ENCODE measurements around the gene LRRN2.

Gene LRRN2

DNA sequence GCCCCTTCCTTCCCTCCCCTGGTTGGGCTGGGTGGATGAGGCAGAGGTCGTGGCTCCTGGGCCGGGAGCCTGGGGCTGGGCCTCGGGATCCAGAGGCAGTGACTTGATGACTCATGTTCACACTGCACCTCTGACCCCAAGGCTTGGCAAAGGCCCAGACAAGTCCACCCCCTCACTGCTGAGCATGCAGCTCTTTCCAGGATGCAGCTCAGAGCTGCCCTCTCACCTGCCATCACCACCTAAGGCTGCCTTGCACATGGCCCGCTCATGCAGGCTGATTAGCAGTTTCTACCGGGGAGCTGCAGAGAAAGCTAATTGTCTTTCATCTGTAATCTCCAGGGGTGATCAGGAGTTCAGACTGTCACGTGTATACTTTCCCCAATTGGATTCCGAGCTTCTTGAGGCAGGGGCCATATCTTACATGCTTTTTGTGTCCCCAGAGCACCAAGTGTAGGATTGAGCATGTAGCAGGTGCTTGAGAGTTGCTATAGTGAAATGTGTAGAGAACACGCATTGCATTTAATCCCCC, 62.1 kb downstream of the LRRN2 start:
- Histone ChIP-seq H3K36me3 (ENCODE audit: insufficient read depth, low read length) (no peaks in the 10 kb centered on the region), H3K4me3 (ENCODE audit: low read depth in 1 of 2, low read length in 2 of 2) (no peak overlapping the region), H3K9ac (ENCODE audit: low read length) (no peak overlapping the region), H3K9me3 (ENCODE audit: low read length) (no peaks in the 10 kb centered on the region), H3K4me1 (ENCODE audit: insufficient read depth, low read length) (no peaks in the 10 kb centered on the region), H3K27ac (ENCODE audit: low read depth, low read length) (no peak overlapping the region), H3K27me3 (ENCODE audit: control insufficient read depth in 1 of 2, insufficient read depth in 2 of 2, low read length in 2 of 2) (no peaks in the 10 kb centered on the region)

DNA sequence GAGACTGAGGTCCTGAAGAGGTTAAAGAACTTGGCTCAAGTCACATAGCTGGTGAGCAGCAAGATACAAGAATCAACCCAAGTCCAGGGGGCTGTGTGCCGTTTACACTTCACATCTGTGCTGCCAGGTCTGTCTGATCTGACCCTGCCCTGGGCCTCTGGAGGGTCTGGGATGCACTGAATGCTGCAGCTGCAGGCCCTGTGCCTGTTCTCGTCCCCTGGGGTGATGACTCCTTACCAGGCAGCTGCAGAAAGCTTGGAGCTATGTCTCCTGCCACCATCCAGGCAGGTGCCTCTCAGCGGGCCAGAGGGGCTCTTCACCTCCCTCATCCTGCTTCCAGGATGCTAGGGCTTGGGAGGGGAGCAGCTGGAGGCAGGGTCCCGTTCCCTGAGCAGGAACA, 63.5 kb downstream of the LRRN2 start:
- H3K27me3 ChIP-seq (ENCODE audit: control insufficient read depth in 1 of 2, insufficient read depth in 2 of 2, low read length in 2 of 2) = no peaks in the 10 kb centered on the region
- no peak overlapping the region for H3K4me3 ChIP-seq (ENCODE audit: low read depth in 1 of 2, low read length in 2 of 2)
- no peaks in the 10 kb centered on the region for H3K36me3 ChIP-seq (ENCODE audit: insufficient read depth, low read length)
- no peak overlapping the region for H3K9ac ChIP-seq (ENCODE audit: low read length)
- H3K4me1 ChIP-seq (ENCODE audit: insufficient read depth, low read length) = no peaks in the 10 kb centered on the region
- no peak overlapping the region for H3K27ac ChIP-seq (ENCODE audit: low read depth, low read length)
- no peaks in the 10 kb centered on the region for H3K9me3 ChIP-seq (ENCODE audit: low read length)

DNA sequence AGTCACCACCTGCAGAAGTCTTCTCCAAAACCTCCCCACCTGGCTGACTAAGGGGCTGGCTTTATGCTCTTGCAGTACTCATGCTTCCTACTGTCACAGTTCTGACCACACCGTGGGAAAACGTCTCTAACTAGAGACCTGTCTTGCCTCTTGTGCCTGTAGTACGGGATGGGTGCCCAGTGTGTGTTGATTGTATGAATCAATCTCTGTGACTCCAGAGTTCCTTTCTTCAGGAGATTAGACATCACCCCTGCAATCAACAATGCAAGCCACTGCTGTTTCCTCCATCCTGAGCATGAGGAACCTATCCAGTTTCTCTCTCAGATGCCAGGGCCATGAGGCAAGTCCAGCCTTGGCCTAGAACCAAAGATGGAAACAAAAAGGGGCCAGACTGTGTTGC, 64.1 kb downstream of the LRRN2 start:
- no peaks in the 10 kb centered on the region for H3K36me3 ChIP-seq (ENCODE audit: insufficient read depth, low read length)
- H3K4me1 ChIP-seq (ENCODE audit: insufficient read depth, low read length) = no peaks in the 10 kb centered on the region
- no peak overlapping the region for H3K9ac ChIP-seq (ENCODE audit: low read length)
- H3K9me3 ChIP-seq (ENCODE audit: low read length) = no peaks in the 10 kb centered on the region
- no peak overlapping the region for H3K27ac ChIP-seq (ENCODE audit: low read depth, low read length)
- no peaks in the 10 kb centered on the region for H3K27me3 ChIP-seq (ENCODE audit: control insufficient read depth in 1 of 2, insufficient read depth in 2 of 2, low read length in 2 of 2)
- H3K4me3 ChIP-seq (ENCODE audit: low read depth in 1 of 2, low read length in 2 of 2) = no peak overlapping the region

DNA sequence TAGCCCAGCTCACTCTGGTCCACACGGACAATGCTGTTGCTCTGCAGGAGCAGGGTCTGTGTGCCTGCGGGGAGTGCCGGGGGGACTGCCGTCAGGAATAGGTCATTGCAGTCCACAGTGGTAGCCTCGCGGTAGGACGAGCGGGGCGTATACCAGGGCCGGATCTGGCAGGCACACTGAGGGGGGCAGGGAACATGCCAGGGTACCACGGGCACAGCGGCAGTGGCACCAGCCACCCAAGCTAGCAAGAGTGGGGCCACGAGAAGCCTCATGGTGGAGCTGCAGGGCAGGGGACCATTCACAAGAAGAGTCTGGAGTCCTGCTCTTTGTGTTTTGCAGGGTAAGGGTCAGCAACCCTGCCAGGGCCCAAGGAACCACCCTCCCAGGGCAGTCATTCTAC, 65.8 kb downstream of the LRRN2 start:
- no peak overlapping the region for H3K9ac ChIP-seq (ENCODE audit: low read length)
- H3K4me1 ChIP-seq (ENCODE audit: insufficient read depth, low read length) = no peaks in the 10 kb centered on the region
- no peaks in the 10 kb centered on the region for H3K9me3 ChIP-seq (ENCODE audit: low read length)
- H3K27ac ChIP-seq (ENCODE audit: low read depth, low read length) = no peak overlapping the region
- H3K27me3 ChIP-seq (ENCODE audit: control insufficient read depth in 1 of 2, insufficient read depth in 2 of 2, low read length in 2 of 2) = no peaks in the 10 kb centered on the region
- no peaks in the 10 kb centered on the region for H3K36me3 ChIP-seq (ENCODE audit: insufficient read depth, low read length)
- H3K4me3 ChIP-seq (ENCODE audit: low read depth in 1 of 2, low read length in 2 of 2) = no peak overlapping the region

DNA sequence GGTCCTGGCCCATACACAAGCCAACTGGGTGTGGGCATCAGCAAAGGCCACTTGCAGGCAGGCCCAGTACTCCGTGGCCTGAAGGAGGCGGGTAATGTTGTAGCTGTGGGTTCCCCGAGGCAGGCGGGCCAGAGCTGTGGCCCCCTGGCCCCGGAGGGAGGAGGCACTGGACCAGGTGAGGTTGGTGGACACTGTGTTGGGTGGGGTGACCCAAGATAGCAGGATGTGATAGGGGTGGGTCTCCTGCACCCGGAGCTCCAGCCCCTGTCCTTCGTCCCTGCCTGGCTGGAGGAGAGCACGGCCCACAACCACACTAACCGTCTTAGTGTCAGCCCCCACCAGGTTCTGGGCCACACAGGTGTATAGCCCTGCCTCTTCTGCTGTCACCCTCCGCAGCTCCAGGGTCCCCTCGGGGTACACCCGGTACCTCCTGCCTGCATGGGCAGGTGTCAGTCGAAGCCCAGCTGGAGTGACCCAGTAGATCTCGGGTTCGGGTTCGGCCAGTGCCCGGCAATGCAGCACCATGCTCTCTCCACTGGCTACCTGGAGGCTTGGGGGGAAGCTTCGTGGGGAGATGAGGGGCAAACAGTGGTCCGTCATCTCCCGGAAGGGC, 67.3 kb downstream of the LRRN2 start:
- no peaks in the 10 kb centered on the region for H3K27me3 ChIP-seq (ENCODE audit: control insufficient read depth in 1 of 2, insufficient read depth in 2 of 2, low read length in 2 of 2)
- H3K4me3 ChIP-seq (ENCODE audit: low read depth in 1 of 2, low read length in 2 of 2) = no peak overlapping the region
- no peak overlapping the region for H3K9ac ChIP-seq (ENCODE audit: low read length)
- no peaks in the 10 kb centered on the region for H3K36me3 ChIP-seq (ENCODE audit: insufficient read depth, low read length)
- no peaks in the 10 kb centered on the region for H3K4me1 ChIP-seq (ENCODE audit: insufficient read depth, low read length)
- H3K27ac ChIP-seq (ENCODE audit: low read depth, low read length) = no peak overlapping the region
- H3K9me3 ChIP-seq (ENCODE audit: low read length) = no peaks in the 10 kb centered on the region

DNA sequence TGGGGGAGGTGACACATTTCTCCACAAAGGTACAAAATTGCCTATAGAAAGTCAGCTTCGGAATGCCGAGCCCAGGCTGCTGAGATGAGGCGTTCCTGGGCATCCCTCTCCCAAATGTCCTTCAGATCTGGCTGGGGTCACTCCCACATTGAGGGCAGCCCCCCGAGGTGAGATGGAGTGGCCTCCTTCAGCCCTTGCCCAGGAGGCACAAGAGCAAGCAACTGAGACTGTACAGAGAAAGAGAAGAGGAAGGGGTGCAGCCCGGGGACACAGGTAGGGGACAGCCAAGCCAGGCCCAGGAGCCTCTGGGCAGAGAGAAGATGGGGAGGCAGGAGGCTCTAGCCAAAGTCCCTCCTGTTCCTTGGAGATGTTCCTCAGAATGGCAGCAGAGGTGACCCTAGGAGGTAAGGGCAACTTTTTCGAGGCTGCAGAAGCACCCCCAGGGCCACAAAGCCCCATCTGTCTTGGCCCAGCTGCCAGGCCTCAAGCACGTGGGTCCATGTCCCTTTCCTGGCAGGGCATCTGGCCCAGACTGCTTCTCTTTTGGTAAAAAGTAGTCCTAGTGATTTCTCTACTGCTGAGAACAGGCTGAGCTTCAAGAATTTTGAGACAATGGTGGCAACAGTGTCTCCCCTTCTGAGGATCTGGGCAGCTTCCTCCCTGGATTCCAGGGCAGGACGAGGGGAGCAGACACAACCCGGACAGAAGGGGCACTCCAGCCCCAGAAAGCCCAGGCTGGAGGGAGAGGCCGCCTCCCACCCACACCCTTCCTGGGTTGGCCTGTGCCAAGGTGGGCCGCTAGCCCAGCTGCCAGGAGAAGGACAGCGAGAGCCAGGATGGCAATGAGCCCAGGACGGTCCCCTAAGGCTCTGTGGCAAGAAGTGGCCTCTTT, 68.0 kb downstream of the LRRN2 start:
- Histone ChIP-seq H3K4me3 (ENCODE audit: low read depth in 1 of 2, low read length in 2 of 2) (no peak overlapping the region), H3K9me3 (ENCODE audit: low read length) (no peaks in the 10 kb centered on the region), H3K4me1 (ENCODE audit: insufficient read depth, low read length) (no peaks in the 10 kb centered on the region), H3K27ac (ENCODE audit: low read depth, low read length) (no peak overlapping the region), H3K27me3 (ENCODE audit: control insufficient read depth in 1 of 2, insufficient read depth in 2 of 2, low read length in 2 of 2) (no peaks in the 10 kb centered on the region), H3K9ac (ENCODE audit: low read length) (no peak overlapping the region), H3K36me3 (ENCODE audit: insufficient read depth, low read length) (no peaks in the 10 kb centered on the region)

DNA sequence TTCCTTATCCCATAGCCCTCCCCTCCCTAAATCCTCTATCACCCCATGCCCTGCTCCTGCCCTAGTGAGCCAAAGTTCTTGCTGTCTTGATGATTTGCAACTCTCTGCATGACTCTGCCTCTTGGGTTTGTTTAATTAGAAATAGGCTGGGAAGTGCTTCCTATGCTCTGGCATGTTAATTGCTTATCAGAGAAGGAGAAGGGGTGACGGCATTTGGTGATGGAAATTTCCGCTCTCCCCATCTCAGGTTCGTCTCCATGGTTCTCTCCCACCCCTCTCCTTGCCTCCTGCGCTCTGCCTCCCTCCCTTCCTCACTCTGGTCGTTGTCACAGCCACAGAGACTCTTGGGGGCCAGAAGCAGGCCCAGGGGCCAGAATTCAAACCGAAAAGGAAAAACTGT, 68.9 kb downstream of the LRRN2 start:
- no peaks in the 10 kb centered on the region for H3K4me1 ChIP-seq (ENCODE audit: insufficient read depth, low read length)
- H3K4me3 ChIP-seq (ENCODE audit: low read depth in 1 of 2, low read length in 2 of 2) = no peak overlapping the region
- no peak overlapping the region for H3K9ac ChIP-seq (ENCODE audit: low read length)
- no peaks in the 10 kb centered on the region for H3K36me3 ChIP-seq (ENCODE audit: insufficient read depth, low read length)
- no peaks in the 10 kb centered on the region for H3K27me3 ChIP-seq (ENCODE audit: control insufficient read depth in 1 of 2, insufficient read depth in 2 of 2, low read length in 2 of 2)
- H3K9me3 ChIP-seq (ENCODE audit: low read length) = no peaks in the 10 kb centered on the region
- no peak overlapping the region for H3K27ac ChIP-seq (ENCODE audit: low read depth, low read length)

DNA sequence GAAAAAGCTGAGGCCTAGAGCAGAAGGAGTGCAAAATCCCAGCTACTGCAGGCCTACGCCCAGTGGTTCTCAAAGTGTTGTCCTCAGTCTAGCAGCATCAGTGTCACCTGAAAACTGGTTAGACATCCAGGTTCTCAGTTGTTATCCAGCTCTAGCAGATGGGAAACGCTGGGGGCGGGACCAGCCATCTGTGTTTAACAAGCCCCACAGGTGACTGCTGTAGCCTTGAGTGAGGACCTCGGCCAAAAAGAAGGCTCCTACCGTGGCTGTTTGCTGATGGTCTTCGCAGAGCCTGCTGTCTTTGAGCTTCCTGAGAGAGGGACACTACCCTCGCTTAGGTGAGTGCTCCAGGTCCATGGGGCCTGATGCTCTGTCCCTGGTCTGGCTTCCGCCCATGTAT, 69.7 kb downstream of the LRRN2 start:
- Histone ChIP-seq H3K4me3 (ENCODE audit: low read depth in 1 of 2, low read length in 2 of 2) (no peak overlapping the region), H3K27ac (ENCODE audit: low read depth, low read length) (no peak overlapping the region), H3K36me3 (ENCODE audit: insufficient read depth, low read length) (no peaks in the 10 kb centered on the region), H3K4me1 (ENCODE audit: insufficient read depth, low read length) (no peaks in the 10 kb centered on the region), H3K9ac (ENCODE audit: low read length) (no peak overlapping the region), H3K9me3 (ENCODE audit: low read length) (no peaks in the 10 kb centered on the region), H3K27me3 (ENCODE audit: control insufficient read depth in 1 of 2, insufficient read depth in 2 of 2, low read length in 2 of 2) (no peaks in the 10 kb centered on the region)

DNA sequence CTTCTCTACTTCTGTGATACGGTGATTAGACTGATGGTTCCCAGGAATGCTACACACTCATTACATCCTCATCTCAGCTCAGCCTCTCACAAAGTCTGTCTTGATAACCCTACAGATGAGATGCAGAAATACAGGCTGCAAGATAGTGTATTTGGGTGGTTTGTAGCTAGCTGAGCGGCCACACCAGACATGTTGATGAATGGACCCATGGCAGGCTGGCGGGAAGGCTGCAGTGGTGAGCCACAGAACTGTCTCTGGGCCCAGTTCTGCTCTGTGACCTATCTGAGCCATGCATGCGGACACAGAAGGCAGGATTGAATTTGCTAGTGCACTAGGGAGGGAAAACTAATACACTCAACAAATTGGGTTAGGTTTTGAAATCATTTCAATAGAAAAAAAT, 71.9 kb downstream of the LRRN2 start:
- Histone ChIP-seq H3K9ac (ENCODE audit: low read length) (no peak overlapping the region), H3K9me3 (ENCODE audit: low read length) (no peaks in the 10 kb centered on the region), H3K36me3 (ENCODE audit: insufficient read depth, low read length) (no peaks in the 10 kb centered on the region), H3K27ac (ENCODE audit: low read depth, low read length) (no peak overlapping the region), H3K4me1 (ENCODE audit: insufficient read depth, low read length) (no peaks in the 10 kb centered on the region), H3K4me3 (ENCODE audit: low read depth in 1 of 2, low read length in 2 of 2) (no peak overlapping the region), H3K27me3 (ENCODE audit: control insufficient read depth in 1 of 2, insufficient read depth in 2 of 2, low read length in 2 of 2) (no peaks in the 10 kb centered on the region)

DNA sequence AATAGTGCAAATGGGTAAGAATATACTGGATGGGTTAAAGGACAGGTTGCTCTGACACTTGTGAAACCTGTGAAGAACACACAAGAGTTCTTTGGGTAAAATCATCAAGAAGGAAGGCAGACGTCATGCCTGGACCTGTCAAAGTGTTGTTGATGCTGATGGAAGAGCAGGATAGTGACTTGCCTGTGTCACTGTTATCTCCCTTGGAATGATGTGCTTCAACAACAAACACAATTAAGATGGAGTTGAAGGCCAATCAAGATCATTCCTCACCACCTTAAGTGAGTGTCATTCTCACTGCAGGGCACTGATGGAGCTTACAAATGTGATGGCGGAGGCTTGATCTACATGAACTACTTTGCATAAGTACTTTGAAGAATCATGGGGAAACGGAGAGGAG, 73.2 kb downstream of the LRRN2 start:
- Histone ChIP-seq H3K36me3 (ENCODE audit: insufficient read depth, low read length) (no peaks in the 10 kb centered on the region), H3K4me3 (ENCODE audit: low read depth in 1 of 2, low read length in 2 of 2) (no peak overlapping the region), H3K4me1 (ENCODE audit: insufficient read depth, low read length) (no peaks in the 10 kb centered on the region), H3K9me3 (ENCODE audit: low read length) (no peaks in the 10 kb centered on the region), H3K27me3 (ENCODE audit: control insufficient read depth in 1 of 2, insufficient read depth in 2 of 2, low read length in 2 of 2) (no peaks in the 10 kb centered on the region), H3K27ac (ENCODE audit: low read depth, low read length) (no peak overlapping the region), H3K9ac (ENCODE audit: low read length) (no peak overlapping the region)

DNA sequence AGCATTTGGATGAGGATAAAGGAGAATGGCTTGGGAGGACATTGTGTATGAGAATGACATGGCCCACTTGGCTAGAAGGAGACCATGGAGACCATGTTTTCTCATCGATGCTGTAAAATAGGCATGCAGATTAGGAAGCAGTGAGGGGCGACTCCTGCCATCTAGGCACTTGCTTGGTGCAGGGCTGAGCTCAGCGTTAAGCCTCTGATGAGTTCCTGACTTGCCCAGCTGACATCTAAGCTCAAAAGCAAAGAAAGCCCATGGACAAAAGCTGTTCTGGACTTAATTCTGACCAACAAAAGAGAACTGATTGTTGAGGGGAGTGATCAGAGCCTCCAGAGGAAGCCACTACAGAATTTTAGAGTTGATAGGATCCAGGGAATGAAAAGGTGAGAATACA, 74.5 kb downstream of the LRRN2 start:
- no peaks in the 10 kb centered on the region for H3K9me3 ChIP-seq (ENCODE audit: low read length)
- no peaks in the 10 kb centered on the region for H3K4me1 ChIP-seq (ENCODE audit: insufficient read depth, low read length)
- no peak overlapping the region for H3K9ac ChIP-seq (ENCODE audit: low read length)
- no peak overlapping the region for H3K4me3 ChIP-seq (ENCODE audit: low read depth in 1 of 2, low read length in 2 of 2)
- H3K27me3 ChIP-seq (ENCODE audit: control insufficient read depth in 1 of 2, insufficient read depth in 2 of 2, low read length in 2 of 2) = no peaks in the 10 kb centered on the region
- H3K27ac ChIP-seq (ENCODE audit: low read depth, low read length) = no peak overlapping the region
- H3K36me3 ChIP-seq (ENCODE audit: insufficient read depth, low read length) = no peaks in the 10 kb centered on the region

DNA sequence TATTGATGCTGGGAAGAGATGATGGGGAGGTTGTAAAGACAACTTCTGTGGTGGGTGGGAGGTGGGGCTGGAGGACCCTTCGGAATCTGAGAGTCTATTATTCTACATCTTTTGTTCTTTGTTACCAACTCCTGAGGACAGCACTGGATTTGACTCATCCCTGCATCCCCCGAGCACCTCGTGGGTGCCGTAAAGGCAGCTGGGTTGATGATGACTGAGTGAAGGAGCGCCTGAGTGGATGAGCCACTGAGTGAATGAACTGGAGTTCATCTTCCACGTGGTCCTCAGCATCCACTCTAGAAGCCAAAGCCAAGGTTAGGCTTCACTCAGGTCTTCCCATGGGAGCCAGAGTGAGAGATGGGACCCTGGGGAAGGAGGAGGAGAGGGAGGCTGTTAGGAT, 77.6 kb downstream of the LRRN2 start:
- H3K27ac ChIP-seq (ENCODE audit: low read depth, low read length) = no peak overlapping the region
- no peaks in the 10 kb centered on the region for H3K36me3 ChIP-seq (ENCODE audit: insufficient read depth, low read length)
- no peaks in the 10 kb centered on the region for H3K9me3 ChIP-seq (ENCODE audit: low read length)
- no peak overlapping the region for H3K4me3 ChIP-seq (ENCODE audit: low read depth in 1 of 2, low read length in 2 of 2)
- H3K27me3 ChIP-seq (ENCODE audit: control insufficient read depth in 1 of 2, insufficient read depth in 2 of 2, low read length in 2 of 2) = no peaks in the 10 kb centered on the region
- H3K9ac ChIP-seq (ENCODE audit: low read length) = no peak overlapping the region
- no peaks in the 10 kb centered on the region for H3K4me1 ChIP-seq (ENCODE audit: insufficient read depth, low read length)
